ENCODE results near the gene PDCD1LG2.

PDCD1LG2 gene

GRCh38 chr9:5529683-5530221 is 19.4 kb downstream of the PDCD1LG2 start:
- Histone ChIP-seq H3K36me3 (ENCODE audit: control insufficient read depth in 5 of 5, insufficient read depth in 5 of 5, low read length in 5 of 5) (peaks cover 0 to 6% (median 2%) of the 10 kb centered on the region in 5 donors), H3K4me1 (ENCODE audit: control insufficient read depth in 5 of 5, insufficient read depth in 5 of 5, low read length in 5 of 5) (no peaks in the 10 kb centered on the region), H3K9ac (ENCODE audit: low read length in 5 of 5) (no peak overlapping the region), H3K9me3 (ENCODE audit: control insufficient read depth in 5 of 5, low read length in 5 of 5) (no peaks in the 10 kb centered on the region), H3K27ac (ENCODE audit: low read depth, low read length) (no peak overlapping the region), H3K4me3 (ENCODE audit: low read depth in 1 of 5, low read length in 5 of 5) (no peak overlapping the region), H3K27me3 (ENCODE audit: control insufficient read depth in 5 of 5, insufficient read depth in 4 of 5, low read length in 5 of 5) (no peaks in the 10 kb centered on the region)

- no peak overlapping the region for H3K27ac ChIP-seq (ENCODE audit: low read depth, low read length)
- no peaks in the 10 kb centered on the region for H3K9me3 ChIP-seq (ENCODE audit: control insufficient read depth in 5 of 5, low read length in 5 of 5)
- no peak overlapping the region for H3K9ac ChIP-seq (ENCODE audit: low read length in 5 of 5)
- no peaks in the 10 kb centered on the region for H3K4me1 ChIP-seq (ENCODE audit: control insufficient read depth in 5 of 5, insufficient read depth in 5 of 5, low read length in 5 of 5)
- no peaks in the 10 kb centered on the region for H3K27me3 ChIP-seq (ENCODE audit: control insufficient read depth in 5 of 5, insufficient read depth in 4 of 5, low read length in 5 of 5)
- no peak overlapping the region for H3K4me3 ChIP-seq (ENCODE audit: low read depth in 1 of 5, low read length in 5 of 5)
- peaks cover 2 to 18% (median 5%) of the 10 kb centered on the region in 5 donors for H3K36me3 ChIP-seq (ENCODE audit: control insufficient read depth in 5 of 5, insufficient read depth in 5 of 5, low read length in 5 of 5)
Observed at GRCh38 chr9:5531101-5531882, 21.0 kb downstream of the PDCD1LG2 start.

- Histone ChIP-seq H3K9ac (ENCODE audit: low read length in 5 of 5) (no peak overlapping the region), H3K9me3 (ENCODE audit: control insufficient read depth in 5 of 5, low read length in 5 of 5) (no peaks in the 10 kb centered on the region), H3K27me3 (ENCODE audit: control insufficient read depth in 5 of 5, insufficient read depth in 4 of 5, low read length in 5 of 5) (no peaks in the 10 kb centered on the region), H3K4me3 (ENCODE audit: low read depth in 1 of 5, low read length in 5 of 5) (no peak overlapping the region), H3K27ac (ENCODE audit: low read depth, low read length) (no peak overlapping the region), H3K4me1 (ENCODE audit: control insufficient read depth in 5 of 5, insufficient read depth in 5 of 5, low read length in 5 of 5) (no peaks in the 10 kb centered on the region), H3K36me3 (ENCODE audit: control insufficient read depth in 5 of 5, insufficient read depth in 5 of 5, low read length in 5 of 5) (peaks cover 2 to 20% (median 5%) of the 10 kb centered on the region in 5 donors)
Observed at GRCh38 chr9:5532306-5532705, 22.0 kb downstream of the PDCD1LG2 start.

- Histone ChIP-seq H3K9me3 (ENCODE audit: control insufficient read depth in 5 of 5, low read length in 5 of 5) (no peaks in the 10 kb centered on the region), H3K36me3 (ENCODE audit: control insufficient read depth in 5 of 5, insufficient read depth in 5 of 5, low read length in 5 of 5) (peaks cover 2 to 20% (median 5%) of the 10 kb centered on the region in 5 donors), H3K27me3 (ENCODE audit: control insufficient read depth in 5 of 5, insufficient read depth in 4 of 5, low read length in 5 of 5) (no peaks in the 10 kb centered on the region), H3K9ac (ENCODE audit: low read length in 5 of 5) (no peak overlapping the region), H3K4me1 (ENCODE audit: control insufficient read depth in 5 of 5, insufficient read depth in 5 of 5, low read length in 5 of 5) (no peaks in the 10 kb centered on the region), H3K4me3 (ENCODE audit: low read depth in 1 of 5, low read length in 5 of 5) (no peak overlapping the region), H3K27ac (ENCODE audit: low read depth, low read length) (no peak overlapping the region)
Observed at GRCh38 chr9:5532790-5533189, 22.5 kb downstream of the PDCD1LG2 start.

- Histone ChIP-seq H3K36me3 (ENCODE audit: control insufficient read depth in 5 of 5, insufficient read depth in 5 of 5, low read length in 5 of 5) (peaks cover 2 to 20% (median 5%) of the 10 kb centered on the region in 5 donors), H3K9ac (ENCODE audit: low read length in 5 of 5) (no peak overlapping the region), H3K4me1 (ENCODE audit: control insufficient read depth in 5 of 5, insufficient read depth in 5 of 5, low read length in 5 of 5) (no peaks in the 10 kb centered on the region), H3K27me3 (ENCODE audit: control insufficient read depth in 5 of 5, insufficient read depth in 4 of 5, low read length in 5 of 5) (no peaks in the 10 kb centered on the region), H3K27ac (ENCODE audit: low read depth, low read length) (no peak overlapping the region), H3K9me3 (ENCODE audit: control insufficient read depth in 5 of 5, low read length in 5 of 5) (no peaks in the 10 kb centered on the region), H3K4me3 (ENCODE audit: low read depth in 1 of 5, low read length in 5 of 5) (no peak overlapping the region)
Observed at GRCh38 chr9:5536684-5537083, 26.4 kb downstream of the PDCD1LG2 start.

GRCh38 chr9:5543875-5544702 is 33.8 kb downstream of the PDCD1LG2 start:
- peaks cover 0 to 2% (median 0%) of the 10 kb centered on the region in 5 donors for H3K4me1 ChIP-seq (ENCODE audit: control insufficient read depth in 5 of 5, insufficient read depth in 5 of 5, low read length in 5 of 5)
- H3K36me3 ChIP-seq (ENCODE audit: control insufficient read depth in 5 of 5, insufficient read depth in 5 of 5, low read length in 5 of 5), result no peaks in the 10 kb centered on the region
- H3K4me3 ChIP-seq (ENCODE audit: low read depth in 1 of 5, low read length in 5 of 5), result no peak overlapping the region
- no peak overlapping the region for H3K27ac ChIP-seq (ENCODE audit: low read depth, low read length)
- H3K9me3 ChIP-seq (ENCODE audit: control insufficient read depth in 5 of 5, low read length in 5 of 5), result peaks cover 0 to 2% (median 0%) of the 10 kb centered on the region in 5 donors
- H3K9ac ChIP-seq (ENCODE audit: low read length in 5 of 5), result no peak overlapping the region
- H3K27me3 ChIP-seq (ENCODE audit: control insufficient read depth in 5 of 5, insufficient read depth in 4 of 5, low read length in 5 of 5), result no peaks in the 10 kb centered on the region

GRCh38 chr9:5549658-5550650 is 39.6 kb downstream of the PDCD1LG2 start:
- Histone ChIP-seq H3K27me3 (ENCODE audit: control insufficient read depth in 5 of 5, insufficient read depth in 4 of 5, low read length in 5 of 5) (no peaks in the 10 kb centered on the region), H3K36me3 (ENCODE audit: control insufficient read depth in 5 of 5, insufficient read depth in 5 of 5, low read length in 5 of 5) (peaks cover 0 to 3% (median 0%) of the 10 kb centered on the region in 5 donors), H3K4me1 (ENCODE audit: control insufficient read depth in 5 of 5, insufficient read depth in 5 of 5, low read length in 5 of 5) (peaks cover 0 to 5% (median 0%) of the 10 kb centered on the region in 5 donors), H3K9ac (ENCODE audit: low read length in 5 of 5) (no peak overlapping the region), H3K9me3 (ENCODE audit: control insufficient read depth in 5 of 5, low read length in 5 of 5) (no peaks in the 10 kb centered on the region), H3K4me3 (ENCODE audit: low read depth in 1 of 5, low read length in 5 of 5) (no peak overlapping the region), H3K27ac (ENCODE audit: low read depth, low read length) (no peak overlapping the region)

GRCh38 chr9:5551368-5552150 is 41.2 kb downstream of the PDCD1LG2 start:
- no peak overlapping the region for H3K4me3 ChIP-seq (ENCODE audit: low read depth in 1 of 5, low read length in 5 of 5)
- H3K9ac ChIP-seq (ENCODE audit: low read length in 5 of 5), result no peak overlapping the region
- no peaks in the 10 kb centered on the region for H3K27me3 ChIP-seq (ENCODE audit: control insufficient read depth in 5 of 5, insufficient read depth in 4 of 5, low read length in 5 of 5)
- H3K4me1 ChIP-seq (ENCODE audit: control insufficient read depth in 5 of 5, insufficient read depth in 5 of 5, low read length in 5 of 5), result peaks cover 0 to 5% (median 3%) of the 10 kb centered on the region in 5 donors
- H3K9me3 ChIP-seq (ENCODE audit: control insufficient read depth in 5 of 5, low read length in 5 of 5), result no peaks in the 10 kb centered on the region
- H3K36me3 ChIP-seq (ENCODE audit: control insufficient read depth in 5 of 5, insufficient read depth in 5 of 5, low read length in 5 of 5), result peaks cover 0 to 3% (median 0%) of the 10 kb centered on the region in 5 donors
- no peak overlapping the region for H3K27ac ChIP-seq (ENCODE audit: low read depth, low read length)

GRCh38 chr9:5552301-5552700 is 42.0 kb downstream of the PDCD1LG2 start:
- H3K9me3 ChIP-seq (ENCODE audit: control insufficient read depth in 5 of 5, low read length in 5 of 5), result no peaks in the 10 kb centered on the region
- H3K27me3 ChIP-seq (ENCODE audit: control insufficient read depth in 5 of 5, insufficient read depth in 4 of 5, low read length in 5 of 5), result no peaks in the 10 kb centered on the region
- H3K27ac ChIP-seq (ENCODE audit: low read depth, low read length), result no peak overlapping the region
- no peak overlapping the region for H3K4me3 ChIP-seq (ENCODE audit: low read depth in 1 of 5, low read length in 5 of 5)
- peaks cover 0 to 13% (median 5%) of the 10 kb centered on the region in 5 donors for H3K4me1 ChIP-seq (ENCODE audit: control insufficient read depth in 5 of 5, insufficient read depth in 5 of 5, low read length in 5 of 5)
- H3K9ac ChIP-seq (ENCODE audit: low read length in 5 of 5), result no peak overlapping the region
- H3K36me3 ChIP-seq (ENCODE audit: control insufficient read depth in 5 of 5, insufficient read depth in 5 of 5, low read length in 5 of 5), result peaks cover 0 to 3% (median 0%) of the 10 kb centered on the region in 5 donors

Data from subcutaneous abdominal adipose tissue (tissue), 5 donors.